ENCODE results near the gene SLC6A18. TPM values are rescaled to one million over a fixed set of nuclear protein-coding genes. Genes with fewer than 3 reads are reported as not detected.

SLC6A18 gene
- total RNA-seq, 4 donors from 2014 or later, result not detected

DNA sequence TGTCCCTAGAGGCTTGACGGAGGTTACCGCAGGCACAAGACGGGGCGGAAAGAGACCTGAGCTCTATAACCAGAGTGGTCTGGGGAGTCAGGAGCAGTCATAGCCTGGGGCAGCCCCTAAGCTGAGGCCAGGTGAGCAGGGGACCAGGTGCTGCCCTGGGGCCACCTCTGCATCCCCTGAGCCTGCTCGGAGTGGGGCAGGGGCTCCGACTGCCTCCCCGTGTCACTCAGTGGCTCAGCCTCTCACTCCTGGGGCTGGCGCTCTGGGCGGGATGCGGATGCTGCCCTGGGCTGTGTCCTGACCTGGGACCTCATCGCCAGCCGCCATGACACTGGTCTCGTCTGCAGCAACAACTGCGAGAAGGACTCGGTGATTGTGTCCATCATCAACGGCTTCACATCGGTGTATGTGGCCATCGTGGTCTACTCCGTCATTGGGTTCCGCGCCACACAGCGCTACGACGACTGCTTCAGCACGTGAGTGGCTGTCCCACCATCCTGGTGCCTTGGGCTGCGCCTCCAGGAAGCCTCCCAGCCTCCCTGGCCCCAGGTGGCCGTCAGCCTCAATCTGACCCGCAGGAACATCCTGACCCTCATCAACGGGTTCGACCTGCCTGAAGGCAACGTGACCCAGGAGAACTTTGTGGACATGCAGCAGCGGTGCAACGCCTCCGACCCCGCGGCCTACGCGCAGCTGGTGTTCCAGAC, 8.8 kb upstream of the SLC6A18 start:
- TF ChIP-seq, protein P1, sequence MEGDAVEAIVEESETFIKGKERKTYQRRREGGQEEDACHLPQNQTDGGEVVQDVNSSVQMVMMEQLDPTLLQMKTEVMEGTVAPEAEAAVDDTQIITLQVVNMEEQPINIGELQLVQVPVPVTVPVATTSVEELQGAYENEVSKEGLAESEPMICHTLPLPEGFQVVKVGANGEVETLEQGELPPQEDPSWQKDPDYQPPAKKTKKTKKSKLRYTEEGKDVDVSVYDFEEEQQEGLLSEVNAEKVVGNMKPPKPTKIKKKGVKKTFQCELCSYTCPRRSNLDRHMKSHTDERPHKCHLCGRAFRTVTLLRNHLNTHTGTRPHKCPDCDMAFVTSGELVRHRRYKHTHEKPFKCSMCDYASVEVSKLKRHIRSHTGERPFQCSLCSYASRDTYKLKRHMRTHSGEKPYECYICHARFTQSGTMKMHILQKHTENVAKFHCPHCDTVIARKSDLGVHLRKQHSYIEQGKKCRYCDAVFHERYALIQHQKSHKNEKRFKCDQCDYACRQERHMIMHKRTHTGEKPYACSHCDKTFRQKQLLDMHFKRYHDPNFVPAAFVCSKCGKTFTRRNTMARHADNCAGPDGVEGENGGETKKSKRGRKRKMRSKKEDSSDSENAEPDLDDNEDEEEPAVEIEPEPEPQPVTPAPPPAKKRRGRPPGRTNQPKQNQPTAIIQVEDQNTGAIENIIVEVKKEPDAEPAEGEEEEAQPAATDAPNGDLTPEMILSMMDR (IDR thresholded peaks at IDR 0.05), result no peak
- ATAC-seq (ENCODE audit: low FRiP score) (no peak), DNase-seq (ENCODE audit: low spot score) (no peak)

DNA sequence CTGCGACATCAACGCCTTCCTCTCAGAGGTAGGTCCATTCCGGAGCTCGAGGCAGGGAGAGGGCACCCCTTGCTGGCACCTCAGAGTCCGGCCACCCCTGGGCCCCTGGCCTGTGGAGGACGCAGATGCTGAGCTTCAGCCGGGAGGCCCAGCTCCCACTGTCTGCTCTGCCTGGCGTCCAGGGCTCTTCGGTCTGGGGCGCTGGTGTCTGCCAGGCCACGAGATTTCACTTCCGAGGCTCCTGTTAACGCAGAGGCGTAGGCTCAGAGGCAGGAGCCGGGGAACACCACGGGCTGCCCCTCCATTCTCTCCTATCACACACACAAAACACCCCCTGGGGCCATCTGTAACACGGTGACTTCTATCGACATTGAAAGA, 8.3 kb upstream of the SLC6A18 start:
- ATAC-seq (ENCODE audit: low FRiP score), result no peak
- no peak for DNase-seq (ENCODE audit: low spot score)
- TF ChIP-seq, protein P1 (IDR thresholded peaks at IDR 0.05), result no peak

DNA sequence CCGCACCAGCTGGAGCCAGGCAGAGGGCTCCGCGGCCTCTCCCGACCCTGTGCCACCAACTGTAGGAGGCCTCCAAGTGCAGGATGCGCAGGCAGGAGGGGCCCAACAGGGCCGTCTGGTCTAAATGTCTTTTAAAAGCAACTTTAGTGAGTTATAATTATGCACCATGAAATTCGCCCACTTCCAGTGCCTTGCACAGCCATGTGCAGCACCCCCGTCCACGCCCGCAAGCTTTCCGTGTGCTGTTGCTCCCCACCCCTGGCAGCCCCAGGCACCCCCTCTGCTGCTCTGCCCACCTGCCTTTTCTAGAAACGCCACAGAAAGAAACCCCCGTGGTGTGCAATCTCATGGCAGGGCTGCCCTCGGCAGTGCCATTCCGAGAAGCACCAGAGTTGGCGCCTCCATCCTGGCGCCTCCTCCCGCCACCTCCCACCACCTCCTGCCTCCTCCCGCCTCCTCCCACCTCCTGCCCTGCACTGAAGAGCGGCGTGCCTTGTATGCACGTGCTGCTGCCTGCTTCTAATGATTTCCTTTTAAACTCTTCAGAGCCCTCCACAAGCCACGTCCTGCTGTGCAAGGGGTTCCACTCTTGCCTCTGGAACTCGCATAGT, 7.5 kb upstream of the SLC6A18 start:
- DNase-seq (ENCODE audit: low spot score) (no peak), ATAC-seq (ENCODE audit: low FRiP score) (no peak)
- TF ChIP-seq, protein P1 (IDR thresholded peaks at IDR 0.05), result no peak

DNA sequence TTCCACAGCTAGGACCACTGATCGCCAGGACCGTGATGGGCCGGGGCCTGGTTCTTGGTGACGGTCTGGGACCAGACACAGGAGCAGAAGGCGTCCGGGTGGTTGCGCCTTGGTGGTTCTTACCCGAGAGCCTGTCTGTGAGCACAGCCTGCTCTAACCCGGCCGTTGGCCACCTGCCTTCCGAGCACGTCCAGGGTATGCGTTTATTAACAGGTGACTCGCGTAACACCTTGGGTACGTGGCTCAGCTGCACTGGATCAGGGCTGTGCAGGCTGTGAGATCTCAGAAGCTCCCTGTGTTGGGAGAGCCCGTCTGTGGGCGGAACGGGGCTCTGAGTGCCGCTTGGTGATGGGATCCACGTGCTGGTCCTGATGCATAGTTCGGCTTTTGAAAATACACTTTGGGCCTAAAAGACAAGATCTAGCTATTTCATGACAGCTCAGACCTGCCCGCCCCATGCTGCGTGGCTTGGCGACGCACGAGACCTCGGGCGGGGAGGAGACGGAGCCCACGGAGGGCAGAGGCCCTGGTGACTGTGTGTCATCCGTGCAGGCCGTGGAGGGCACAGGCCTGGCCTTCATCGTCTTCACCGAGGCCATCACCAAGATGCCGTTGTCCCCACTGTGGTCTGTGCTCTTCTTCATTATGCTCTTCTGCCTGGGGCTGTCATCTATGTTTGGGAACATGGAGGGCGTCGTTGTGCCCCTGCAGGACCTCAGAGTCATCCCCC, 6.7 kb upstream of the SLC6A18 start:
- DNase-seq (ENCODE audit: low spot score) (no peak), ATAC-seq (ENCODE audit: low FRiP score) (no peak)
- TF ChIP-seq, protein P1 (IDR thresholded peaks at IDR 0.05), result no peak

DNA sequence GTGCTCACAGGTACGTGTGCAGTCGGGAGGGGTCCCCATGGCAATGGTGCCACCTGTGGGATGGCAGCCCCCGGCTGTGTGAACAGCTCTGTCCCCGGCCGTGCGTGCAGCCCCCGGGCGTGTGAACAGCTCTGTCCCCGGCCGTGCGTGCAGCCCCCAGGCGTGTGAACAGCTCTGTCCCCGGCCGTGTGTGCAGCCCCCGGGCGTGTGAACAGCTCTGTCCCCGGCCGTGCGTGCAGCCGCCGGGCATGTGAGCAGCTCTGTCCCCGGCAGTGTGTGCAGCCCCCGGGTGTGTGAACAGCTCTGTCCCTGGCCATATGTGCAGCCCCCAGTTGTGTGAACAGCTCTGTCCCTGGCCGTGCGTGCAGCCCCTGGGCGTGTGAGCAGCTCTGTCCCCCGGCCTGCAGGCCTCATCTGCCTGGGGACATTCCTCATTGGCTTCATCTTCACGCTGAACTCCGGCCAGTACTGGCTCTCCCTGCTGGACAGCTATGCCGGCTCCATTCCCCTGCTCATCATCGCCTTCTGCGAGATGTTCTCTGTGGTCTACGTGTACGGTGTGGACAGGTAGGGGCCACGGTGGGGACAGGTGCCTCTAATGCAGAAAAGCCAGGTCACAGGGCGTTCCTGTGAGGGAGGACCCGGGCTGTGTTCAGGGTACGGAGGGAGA, 5.9 kb upstream of the SLC6A18 start:
- TF ChIP-seq, protein P1 (IDR thresholded peaks at IDR 0.05), result no peak
- no peak for ATAC-seq (ENCODE audit: low FRiP score)
- DNase-seq (ENCODE audit: low spot score), result no peak

DNA sequence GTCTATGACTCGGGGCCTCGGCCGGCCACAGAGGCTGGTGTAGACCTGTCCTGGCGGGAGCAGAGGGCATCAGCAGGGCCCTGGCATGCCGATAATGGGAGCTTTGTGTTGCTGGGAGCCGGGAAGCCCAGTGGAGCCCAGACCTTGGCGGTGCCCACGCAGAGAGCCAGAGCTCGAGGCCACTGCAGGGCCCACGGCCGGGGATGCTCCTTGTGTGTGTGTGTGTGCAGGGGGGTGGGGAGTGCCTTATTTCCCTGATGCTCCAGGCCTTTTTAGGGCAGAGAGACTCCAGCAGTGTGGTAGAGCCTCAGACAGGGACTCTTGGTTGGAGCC, 5.4 kb upstream of the SLC6A18 start:
- ATAC-seq (ENCODE audit: low FRiP score), result no peak
- DNase-seq (ENCODE audit: low spot score), result no peak
- TF ChIP-seq, protein P1 (IDR thresholded peaks at IDR 0.05), result no peak
